Measurements from ENCODE around the gene KCNK7.

KCNK7 gene

GRCh38 chr11:65572356-65573051 lies 23.1 kb downstream of the KCNK7 start, which contains the start of gene FAM89B:
Gene FAM89B (plus strand): TSS chr11:65572538. CDS start chr11:65572670, 132 bp downstream.
- POLR2A ChIA-PET, result interaction anchor here (0.7 to 2.4 kb wide), 8 partner anchors 13 to 148 kb away, joined by 3 to 9 read pairs (median 4); partner anchors contain the start of genes MAP3K11 and SCYL1
- under 1% methylated on average over 70 of the region's 86 CpGs for WGBS (ENCODE audit: insufficient coverage)
- H3K36me3 ChIP-seq (ENCODE audit: control insufficient read depth in 4 of 4, insufficient read depth in 4 of 4, low read length in 3 of 4), result peaks cover 0 to 8% (median 0%) of the 10 kb centered on the region in 4 experiments
- CTCF ChIA-PET, result interaction anchor here (0.9 to 16.1 kb wide), 11 partner anchors 8 to 46 kb away, joined by 3 to 239 read pairs (median 6); partner anchors contain the start of gene PCNX3
- peak within 1 kb of the TSS; percentile 48 to 99 (median 88) for H3K4me3 ChIP-seq (ENCODE audit: control insufficient read depth in 1 of 7, extremely low read depth in 1 of 7, insufficient read depth in 4 of 7, low read depth in 2 of 7, low read length in 6 of 7)
- peaks cover 18 to 81% (median 74%) of the 10 kb centered on the region in 4 experiments for H3K4me1 ChIP-seq (ENCODE audit: control extremely low read depth in 1 of 4, control insufficient read depth in 4 of 4, insufficient read depth in 4 of 4, low read length in 3 of 4)
- no peaks in the 10 kb centered on the region for H3K27me3 ChIP-seq (replicated peaks in 2 of 5; ENCODE audit: control insufficient read depth in 4 of 5, insufficient read depth in 5 of 5, low read length in 4 of 5)
- DNase-seq, result peak; percentile 86 to 92 (median 92)
- peak within 1 kb of the TSS; percentile 7 to 91 for H3K27ac ChIP-seq (ENCODE audit: insufficient read depth in 1 of 2, low read depth in 1 of 2, low read length in 2 of 2, poor library complexity in 1 of 2, severe bottlenecking in 2 of 2)
- H3K9me3 ChIP-seq (ENCODE audit: control extremely low read depth in 1 of 5, control insufficient read depth in 4 of 5, insufficient read depth in 2 of 5, low read depth in 1 of 5, low read length in 4 of 5), result no peaks in the 10 kb centered on the region

- DNase-seq, result peak; percentile 46 to 58 (median 57)
- peaks cover 0 to 8% (median 1%) of the 10 kb centered on the region in 4 experiments for H3K36me3 ChIP-seq (ENCODE audit: control insufficient read depth in 4 of 4, insufficient read depth in 4 of 4, low read length in 3 of 4)
- peak overlapping the region in 1 of 2 experiments; percentile 91 for H3K27ac ChIP-seq (ENCODE audit: insufficient read depth in 1 of 2, low read depth in 1 of 2, low read length in 2 of 2, poor library complexity in 1 of 2, severe bottlenecking in 2 of 2)
- ChIA-PET CTCF (interaction anchor here (0.9 to 16.1 kb wide), 13 partner anchors 8 to 43 kb away, joined by 3 to 239 read pairs (median 6); partner anchors contain the start of gene PCNX3), POLR2A (interaction anchor here (0.7 to 2.4 kb wide), 7 partner anchors 12 to 148 kb away, joined by 3 to 9 read pairs (median 3); partner anchors contain the start of genes MAP3K11 and SCYL1)
- peaks cover 18 to 75% (median 68%) of the 10 kb centered on the region in 4 experiments for H3K4me1 ChIP-seq (ENCODE audit: control extremely low read depth in 1 of 4, control insufficient read depth in 4 of 4, insufficient read depth in 4 of 4, low read length in 3 of 4)
- 12% methylated on average over 7 of the region's 11 CpGs for WGBS (ENCODE audit: insufficient coverage)
- H3K9me3 ChIP-seq (ENCODE audit: control extremely low read depth in 1 of 5, control insufficient read depth in 4 of 5, insufficient read depth in 2 of 5, low read depth in 1 of 5, low read length in 4 of 5), result no peaks in the 10 kb centered on the region
- no peaks in the 10 kb centered on the region for H3K27me3 ChIP-seq (replicated peaks in 2 of 5; ENCODE audit: control insufficient read depth in 4 of 5, insufficient read depth in 5 of 5, low read length in 4 of 5)
- H3K4me3 ChIP-seq (ENCODE audit: control insufficient read depth in 1 of 7, extremely low read depth in 1 of 7, insufficient read depth in 4 of 7, low read depth in 2 of 7, low read length in 6 of 7), result peak overlapping the region; percentile 48 to 99 (median 76)
Measured at GRCh38 chr11:65571940-65572339, 23.7 kb downstream of the KCNK7 start.

- H3K36me3 ChIP-seq (ENCODE audit: control insufficient read depth in 4 of 4, insufficient read depth in 4 of 4, low read length in 3 of 4), result peaks cover 0 to 8% (median 2%) of the 10 kb centered on the region in 4 experiments
- peak overlapping the region in 5 of 7 experiments; percentile 76 to 99 (median 91) for H3K4me3 ChIP-seq (ENCODE audit: control insufficient read depth in 1 of 7, extremely low read depth in 1 of 7, insufficient read depth in 4 of 7, low read depth in 2 of 7, low read length in 6 of 7)
- H3K9me3 ChIP-seq (ENCODE audit: control extremely low read depth in 1 of 5, control insufficient read depth in 4 of 5, insufficient read depth in 2 of 5, low read depth in 1 of 5, low read length in 4 of 5), result no peaks in the 10 kb centered on the region
- ChIA-PET CTCF (interaction anchor here (0.6 to 16.1 kb wide), 13 partner anchors 10 to 44 kb away, joined by 3 to 239 read pairs (median 5); partner anchors contain the start of gene PCNX3), POLR2A (interaction anchor here (1.4 to 2.4 kb wide), 4 partner anchors 30 to 147 kb away, joined by 3 to 9 read pairs (median 6); partner anchors contain the start of gene SCYL1)
- 89% methylated on average over 9 of the region's 9 CpGs for WGBS (ENCODE audit: insufficient coverage)
- H3K27me3 ChIP-seq (replicated peaks in 2 of 5; ENCODE audit: control insufficient read depth in 4 of 5, insufficient read depth in 5 of 5, low read length in 4 of 5), result no peaks in the 10 kb centered on the region
- DNase-seq, result no peak
- H3K4me1 ChIP-seq (ENCODE audit: control extremely low read depth in 1 of 4, control insufficient read depth in 4 of 4, insufficient read depth in 4 of 4, low read length in 3 of 4), result peaks cover 18 to 70% (median 64%) of the 10 kb centered on the region in 4 experiments
- peak overlapping the region in 1 of 2 experiments; percentile 91 for H3K27ac ChIP-seq (ENCODE audit: insufficient read depth in 1 of 2, low read depth in 1 of 2, low read length in 2 of 2, poor library complexity in 1 of 2, severe bottlenecking in 2 of 2)
Measured at GRCh38 chr11:65571420-65571819, 24.2 kb downstream of the KCNK7 start.

GRCh38 chr11:65569973-65570918 lies 25.4 kb downstream of the KCNK7 start, which contains the start of gene ZNRD2:
Gene ZNRD2 (plus strand): TSS chr11:65570477. CDS start chr11:65570492, 15 bp downstream.
- under 1% methylated on average over 75 of the region's 89 CpGs for WGBS (ENCODE audit: insufficient coverage)
- Histone ChIP-seq H3K9me3 (ENCODE audit: control extremely low read depth in 1 of 5, control insufficient read depth in 4 of 5, insufficient read depth in 2 of 5, low read depth in 1 of 5, low read length in 4 of 5) (no peaks in the 10 kb centered on the region), H3K27me3 (replicated peaks in 2 of 5; ENCODE audit: control insufficient read depth in 4 of 5, insufficient read depth in 5 of 5, low read length in 4 of 5) (no peaks in the 10 kb centered on the region), H3K27ac (ENCODE audit: insufficient read depth in 1 of 2, low read depth in 1 of 2, low read length in 2 of 2, poor library complexity in 1 of 2, severe bottlenecking in 2 of 2) (peak within 1 kb of the TSS; percentile 81 to 91), H3K4me3 (ENCODE audit: control insufficient read depth in 1 of 7, extremely low read depth in 1 of 7, insufficient read depth in 4 of 7, low read depth in 2 of 7, low read length in 6 of 7) (peak within 1 kb of the TSS; percentile 76 to 99 (median 91)), H3K4me1 (ENCODE audit: control extremely low read depth in 1 of 4, control insufficient read depth in 4 of 4, insufficient read depth in 4 of 4, low read length in 3 of 4) (peaks cover 18 to 73% (median 64%) of the 10 kb centered on the region in 4 experiments), H3K36me3 (ENCODE audit: control insufficient read depth in 4 of 4, insufficient read depth in 4 of 4, low read length in 3 of 4) (peaks cover 0 to 8% (median 2%) of the 10 kb centered on the region in 4 experiments)
- CTCF ChIA-PET, result interaction anchor here (0.9 to 16.1 kb wide), 12 partner anchors 9 to 45 kb away, joined by 3 to 239 read pairs (median 4); no protein-coding TSS in a partner anchor
- POLR2A ChIA-PET, result interaction anchor here (0.8 to 2.2 kb wide), 7 partner anchors 12 to 68 kb away, joined by 3 to 8 read pairs (median 4); partner anchors contain the start of gene LTBP3
- DNase-seq, result peak; percentile 99 to 100 (median 99)

GRCh38 chr11:65569164-65569972 lies 26.2 kb downstream of the KCNK7 start:
- no peaks in the 10 kb centered on the region for H3K9me3 ChIP-seq (ENCODE audit: control extremely low read depth in 1 of 5, control insufficient read depth in 4 of 5, insufficient read depth in 2 of 5, low read depth in 1 of 5, low read length in 4 of 5)
- H3K27ac ChIP-seq (ENCODE audit: insufficient read depth in 1 of 2, low read depth in 1 of 2, low read length in 2 of 2, poor library complexity in 1 of 2, severe bottlenecking in 2 of 2), result peak overlapping the region; percentile 81 to 91
- H3K27me3 ChIP-seq (replicated peaks in 2 of 5; ENCODE audit: control insufficient read depth in 4 of 5, insufficient read depth in 5 of 5, low read length in 4 of 5), result no peaks in the 10 kb centered on the region
- peaks cover 18 to 65% (median 58%) of the 10 kb centered on the region in 4 experiments for H3K4me1 ChIP-seq (ENCODE audit: control extremely low read depth in 1 of 4, control insufficient read depth in 4 of 4, insufficient read depth in 4 of 4, low read length in 3 of 4)
- CTCF ChIA-PET, result interaction anchor here (0.9 to 16.1 kb wide), 7 partner anchors 8 to 38 kb away, joined by 3 to 239 read pairs (median 4); no protein-coding TSS in a partner anchor
- H3K4me3 ChIP-seq (ENCODE audit: control insufficient read depth in 1 of 7, extremely low read depth in 1 of 7, insufficient read depth in 4 of 7, low read depth in 2 of 7, low read length in 6 of 7), result peak overlapping the region; percentile 76 to 99 (median 91)
- no peak for DNase-seq
- POLR2A ChIA-PET, result interaction anchor here (0.8 to 2.2 kb wide), 3 partner anchors 19 to 29 kb away, joined by 4 to 8 read pairs (median 4); no protein-coding TSS in a partner anchor
- H3K36me3 ChIP-seq (ENCODE audit: control insufficient read depth in 4 of 4, insufficient read depth in 4 of 4, low read length in 3 of 4), result peaks cover 0 to 8% (median 2%) of the 10 kb centered on the region in 4 experiments
- WGBS (ENCODE audit: insufficient coverage), result 4% methylated on average over 25 of the region's 28 CpGs
